GM10847 (cell line): Measurements from ENCODE around the gene RHOD.

Source experiments
- POLR2A ChIP-seq: IDR thresholded peaks from 2 replicates; pipeline ENCODE4 v1.6.1; 2011; ENCODE audit not compliant: insufficient read length; ENCODE audit errors: extremely low read depth

RHOD gene, protein sequence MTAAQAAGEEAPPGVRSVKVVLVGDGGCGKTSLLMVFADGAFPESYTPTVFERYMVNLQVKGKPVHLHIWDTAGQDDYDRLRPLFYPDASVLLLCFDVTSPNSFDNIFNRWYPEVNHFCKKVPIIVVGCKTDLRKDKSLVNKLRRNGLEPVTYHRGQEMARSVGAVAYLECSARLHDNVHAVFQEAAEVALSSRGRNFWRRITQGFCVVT

DNA sequence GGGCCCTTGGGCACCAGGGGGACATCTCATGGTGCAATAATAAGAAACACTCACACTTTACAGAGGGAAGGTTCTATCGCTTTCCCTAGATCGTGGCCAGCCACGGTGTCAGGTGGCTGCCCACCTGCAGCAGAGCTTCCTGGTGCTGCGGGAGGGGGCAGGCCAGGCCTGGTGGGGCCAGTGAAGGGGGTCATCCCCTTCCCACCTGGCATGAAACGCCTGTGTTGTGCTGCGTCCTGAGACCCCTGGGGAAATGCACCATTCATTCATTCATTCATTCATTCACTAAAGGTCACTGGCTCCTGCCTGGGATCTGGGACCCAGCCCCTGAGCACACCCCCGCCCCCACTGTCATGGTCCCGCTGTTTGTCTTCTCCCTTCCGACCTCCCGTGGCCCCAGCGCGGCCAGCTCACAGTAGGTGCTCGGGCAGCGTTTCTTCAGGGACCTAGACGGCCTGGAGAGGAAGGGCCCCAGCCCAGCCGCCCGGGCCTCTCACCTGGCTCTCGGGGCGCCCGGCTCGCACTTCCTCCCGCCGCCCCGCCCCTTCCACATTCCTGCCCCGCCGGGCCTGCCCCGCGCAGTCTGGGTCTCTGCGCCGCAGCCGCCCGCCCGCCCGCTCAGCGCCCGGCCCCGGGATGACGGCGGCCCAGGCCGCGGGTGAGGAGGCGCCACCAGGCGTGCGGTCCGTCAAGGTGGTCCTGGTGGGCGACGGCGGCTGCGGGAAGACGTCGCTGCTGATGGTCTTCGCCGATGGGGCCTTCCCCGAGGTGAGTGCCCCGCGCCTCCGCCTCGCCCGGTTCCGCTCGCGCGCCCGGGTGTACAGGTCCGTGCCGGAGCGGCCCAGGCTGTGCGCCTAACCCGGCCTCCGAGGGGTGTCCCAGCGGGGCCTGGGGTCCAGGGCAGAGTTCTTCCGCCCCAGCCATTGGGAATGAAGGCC, at the start of gene RHOD:
TSS of gene RHOD (plus strand) at position 581 of the 938 bp plus-strand sequence. CDS start at position 637, 56 bp downstream.
- TF ChIP-seq POLR2A, result no peak

DNA sequence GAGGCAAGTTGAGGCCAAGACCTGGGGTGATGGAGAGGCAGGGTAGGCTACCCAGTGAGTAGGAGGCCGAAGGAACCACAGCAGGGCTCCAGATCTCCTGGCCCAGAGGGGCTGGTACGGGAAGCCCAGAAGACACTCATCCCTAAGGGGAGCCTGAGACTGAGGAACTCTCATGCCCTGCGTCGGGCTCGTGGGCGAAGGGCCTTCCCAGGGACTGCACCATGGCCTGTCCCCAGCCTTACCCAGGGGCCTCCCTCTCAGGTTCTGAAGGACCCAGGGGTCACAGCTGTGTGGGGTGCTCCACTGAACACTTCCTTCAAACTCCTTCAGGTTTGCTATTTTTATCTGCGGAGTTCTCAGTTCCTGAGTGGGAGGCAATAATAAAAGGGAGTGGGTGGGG, 49.5 kb upstream of the RHOD start:
- TF ChIP-seq POLR2A, result no peak

DNA sequence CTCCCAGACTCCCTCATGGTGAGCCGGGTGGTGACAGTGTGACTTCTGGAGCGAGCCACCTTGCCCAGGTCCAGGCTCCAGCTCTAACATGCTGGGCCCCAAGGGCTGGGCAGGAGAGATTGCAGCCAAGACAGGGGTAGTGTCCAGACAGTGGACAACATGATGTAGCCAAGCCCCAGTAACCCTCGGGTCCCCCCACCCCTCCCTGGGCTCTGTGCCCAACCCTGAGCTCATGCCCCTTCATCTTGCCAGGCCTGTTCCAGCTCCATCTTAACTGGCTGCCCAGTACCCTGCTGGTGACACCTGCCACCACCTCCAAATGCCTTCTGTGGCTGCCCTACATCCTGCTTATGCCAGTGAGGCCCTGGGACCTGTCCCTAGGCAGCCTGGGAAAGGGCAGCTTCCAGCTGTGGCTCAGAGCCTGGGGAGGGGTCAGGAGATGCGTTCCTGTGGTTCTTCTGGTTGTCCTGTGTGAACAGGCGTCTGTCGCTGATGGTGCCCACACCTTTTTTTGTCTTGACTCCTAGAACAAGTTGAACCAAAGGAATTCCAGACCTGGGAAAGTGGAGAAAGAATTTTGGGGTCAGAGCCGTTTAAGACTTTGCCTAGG, 46.2 kb upstream of the RHOD start:
- TF ChIP-seq POLR2A, result no peak

DNA sequence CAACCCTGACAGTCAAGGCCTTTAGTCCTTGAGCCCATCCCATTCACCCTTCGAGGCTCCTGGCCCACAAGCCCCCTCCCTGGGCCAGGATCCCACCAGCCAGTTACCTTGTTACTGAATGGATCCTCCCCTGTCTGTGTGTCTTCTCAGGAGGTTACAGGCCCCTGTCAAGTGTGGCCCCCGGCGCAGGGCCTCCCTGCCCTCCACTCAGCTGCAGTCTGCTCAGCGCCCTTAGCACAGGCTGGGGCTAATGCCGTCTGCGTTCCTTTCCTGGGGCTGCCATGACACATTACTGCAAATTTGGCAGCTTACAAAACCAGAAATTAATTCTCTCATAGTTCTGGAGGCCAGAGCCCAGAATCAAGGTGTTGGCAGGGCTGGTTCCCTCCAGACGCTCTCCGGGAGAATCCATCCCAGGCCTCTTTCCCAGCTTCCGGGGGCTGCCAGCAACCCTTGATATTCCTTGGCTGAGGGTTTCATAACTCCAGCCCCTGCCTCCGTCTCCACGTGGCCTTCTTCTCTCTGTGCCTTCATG, 43.1 kb upstream of the RHOD start:
- TF ChIP-seq POLR2A, result no peak

DNA sequence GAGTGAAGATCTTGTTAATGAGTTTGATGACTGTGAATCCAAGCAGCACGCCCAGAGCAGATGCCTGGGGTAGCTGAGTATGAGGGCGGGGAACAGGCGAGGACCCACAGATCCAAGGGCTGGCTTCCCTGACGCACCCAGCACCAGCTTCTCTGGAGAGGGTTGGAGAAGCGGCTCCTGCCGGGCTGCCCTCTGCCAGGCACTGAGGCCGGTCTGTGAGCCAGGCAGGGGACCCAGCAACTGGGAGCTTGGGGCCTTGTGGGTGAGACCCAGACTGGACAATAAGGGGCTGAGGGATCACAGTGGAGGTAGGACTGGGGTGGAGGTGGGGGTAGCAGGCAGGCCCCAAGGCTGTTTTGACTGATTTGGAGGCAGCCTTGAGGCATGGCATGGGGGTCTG, 42.3 kb upstream of the RHOD start:
- no peak for TF ChIP-seq POLR2A

DNA sequence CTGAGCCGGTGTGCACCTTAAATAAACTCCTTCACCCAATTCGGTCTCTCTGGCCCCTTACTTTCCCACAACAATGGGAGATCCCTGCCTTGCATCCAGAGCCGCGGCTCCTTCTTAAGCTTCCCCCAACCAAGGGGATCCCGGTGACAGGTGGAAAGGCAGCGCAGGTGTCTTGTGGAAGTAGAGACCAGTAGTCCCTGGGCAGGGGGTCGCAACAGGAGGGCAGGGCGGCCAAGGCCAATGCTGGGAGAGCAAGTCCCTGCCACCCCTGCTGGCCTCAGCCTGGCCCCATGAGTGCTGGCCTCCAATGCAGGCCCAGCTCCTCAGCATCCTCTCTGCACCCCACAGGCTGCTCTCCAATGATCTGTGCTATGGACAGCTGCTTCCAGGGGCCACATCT, 41.6 kb upstream of the RHOD start:
- TF ChIP-seq POLR2A, result no peak

DNA sequence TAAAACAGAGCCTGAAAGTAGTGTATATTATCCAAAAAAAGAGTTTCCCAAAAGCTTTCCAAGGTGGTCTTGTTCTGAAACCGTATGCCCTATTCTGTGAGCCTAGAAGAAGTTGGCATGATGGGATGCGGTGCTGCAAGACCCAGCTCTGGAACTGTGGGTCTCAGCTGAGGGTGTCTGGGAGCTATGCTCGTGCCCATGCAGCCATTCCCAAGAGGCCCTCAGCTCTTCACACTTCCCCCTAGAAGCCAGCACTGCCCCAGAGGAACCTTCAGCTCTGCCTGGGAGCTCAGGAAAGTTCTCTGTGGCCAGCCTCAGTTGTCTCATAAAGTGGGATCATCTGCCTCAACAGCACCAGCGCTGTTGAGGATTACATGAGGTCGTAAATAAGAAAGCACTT, 40.1 kb upstream of the RHOD start:
- no peak for TF ChIP-seq POLR2A

DNA sequence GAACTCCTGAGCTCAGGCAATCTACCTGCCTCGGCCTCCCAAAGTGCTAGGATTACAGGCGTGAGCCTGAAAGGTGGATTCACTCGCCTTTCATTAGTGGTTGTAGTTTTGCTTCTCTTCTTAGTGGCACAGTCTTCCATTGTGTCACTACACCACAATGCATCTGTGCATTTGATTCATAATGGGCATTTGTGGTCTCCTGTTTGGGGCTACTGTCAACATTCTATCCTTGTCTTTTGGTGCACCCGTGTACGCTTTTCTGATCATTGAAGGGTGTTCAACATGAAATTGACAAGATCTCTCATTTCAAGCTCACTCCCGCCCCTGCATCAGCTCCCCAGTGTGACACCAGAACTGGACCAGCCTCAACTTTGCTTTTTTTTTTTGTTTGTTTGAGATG, 35.7 kb upstream of the RHOD start:
- no peak for TF ChIP-seq POLR2A

DNA sequence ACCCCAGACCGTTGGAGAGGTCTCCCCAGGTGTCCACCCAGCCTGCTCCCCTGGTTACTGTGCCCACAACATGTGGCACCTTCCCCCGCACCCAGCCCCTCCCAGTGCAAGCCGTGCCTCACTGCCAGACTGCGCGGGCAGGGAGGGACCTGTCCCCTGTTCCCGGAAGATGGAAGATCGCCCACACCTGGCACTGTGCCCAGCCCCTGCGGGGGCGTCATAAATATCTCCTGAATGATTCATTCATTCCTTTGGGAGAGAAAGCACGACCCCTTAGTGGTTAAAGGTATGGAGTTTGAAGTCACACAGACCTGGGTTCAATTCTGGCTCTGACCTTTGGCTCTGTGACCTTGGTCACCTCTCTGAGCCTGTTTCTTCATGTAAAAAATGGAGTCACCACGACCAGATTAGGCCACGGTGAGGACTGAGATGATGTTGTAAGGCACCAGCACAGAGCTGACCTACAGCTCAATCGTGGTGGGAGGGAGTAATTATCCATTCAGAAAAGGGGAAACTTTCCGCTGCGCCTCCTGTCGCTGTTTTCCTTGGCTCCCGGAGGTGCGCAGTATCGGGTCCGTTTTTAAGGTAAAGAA, 34.2 kb upstream of the RHOD start:
- no peak for TF ChIP-seq POLR2A

DNA sequence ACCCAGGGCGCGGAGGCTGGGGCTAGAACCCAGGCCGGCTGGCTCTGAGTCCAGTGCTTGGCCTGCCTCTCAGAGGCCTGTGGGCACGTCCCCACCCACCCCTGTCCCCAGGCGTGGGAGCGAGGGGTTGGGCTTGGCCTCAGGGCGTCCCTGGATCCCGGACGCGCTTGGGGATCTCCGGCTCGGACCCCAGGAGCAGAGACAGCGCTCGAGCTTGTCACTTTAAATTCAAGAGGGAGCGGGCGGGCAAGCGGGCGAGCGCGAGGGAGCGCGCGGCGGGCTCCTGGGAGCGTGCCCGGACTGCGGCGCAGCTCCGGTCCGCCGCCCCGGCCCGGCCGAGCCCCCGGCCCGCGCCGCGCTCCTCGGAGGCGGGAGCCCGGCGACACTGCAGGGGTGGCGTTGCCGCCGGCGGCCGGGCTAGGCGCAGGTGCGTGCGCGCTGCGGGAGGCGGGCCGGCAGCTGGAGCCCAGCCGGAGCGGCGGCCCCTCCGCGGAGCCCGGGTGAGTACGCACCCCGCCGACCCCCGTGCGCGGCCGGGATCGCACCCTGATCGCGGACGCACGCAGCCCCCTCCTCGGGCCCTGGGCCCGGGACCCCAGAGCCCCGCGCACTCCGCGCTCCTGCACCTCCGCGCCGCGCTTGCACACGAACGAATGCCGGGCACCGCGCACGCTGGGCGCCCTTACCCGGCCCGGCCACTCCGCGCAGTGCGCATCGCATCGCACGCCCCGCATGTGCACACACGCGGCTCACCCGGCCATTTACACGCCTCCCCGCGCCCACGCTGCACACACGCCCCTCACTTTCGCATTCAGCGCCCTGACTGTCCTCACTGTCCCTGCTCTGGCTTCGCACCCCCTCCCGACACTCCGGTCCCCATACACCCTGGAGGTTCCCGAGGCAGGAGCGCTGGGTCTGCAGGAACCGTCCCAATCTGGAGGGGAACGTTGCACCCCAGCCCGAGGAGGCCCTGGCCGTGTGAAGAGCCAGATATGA, 33.4 kb upstream of the RHOD start, which contains the start of gene SYT12:
TSS of gene SYT12 (plus strand) at position 174 of the 996 bp plus-strand sequence. CDS start 7,011 bp downstream, outside the sequence.
- TF ChIP-seq POLR2A, result no peak

DNA sequence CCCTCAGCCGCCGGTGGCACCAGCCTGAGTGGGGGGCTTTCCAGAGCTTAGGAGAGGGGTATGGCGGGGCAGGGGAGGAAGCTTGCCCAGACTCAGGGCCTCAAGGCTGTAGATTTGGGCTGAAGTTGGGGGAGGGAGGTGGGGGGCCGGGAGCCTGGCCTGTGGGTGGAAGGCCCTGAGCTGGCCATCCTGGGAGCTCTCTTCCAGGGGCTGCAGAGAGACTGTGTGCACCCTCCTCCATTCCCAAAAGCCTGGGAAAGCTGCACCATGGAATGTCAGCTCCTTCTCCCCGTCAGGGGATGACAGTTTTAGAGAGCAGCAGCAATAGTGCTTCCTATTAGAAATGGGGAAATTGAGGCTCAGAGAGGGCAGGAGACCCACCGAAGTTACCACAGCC, 32.7 kb upstream of the RHOD start:
- no peak for TF ChIP-seq POLR2A

DNA sequence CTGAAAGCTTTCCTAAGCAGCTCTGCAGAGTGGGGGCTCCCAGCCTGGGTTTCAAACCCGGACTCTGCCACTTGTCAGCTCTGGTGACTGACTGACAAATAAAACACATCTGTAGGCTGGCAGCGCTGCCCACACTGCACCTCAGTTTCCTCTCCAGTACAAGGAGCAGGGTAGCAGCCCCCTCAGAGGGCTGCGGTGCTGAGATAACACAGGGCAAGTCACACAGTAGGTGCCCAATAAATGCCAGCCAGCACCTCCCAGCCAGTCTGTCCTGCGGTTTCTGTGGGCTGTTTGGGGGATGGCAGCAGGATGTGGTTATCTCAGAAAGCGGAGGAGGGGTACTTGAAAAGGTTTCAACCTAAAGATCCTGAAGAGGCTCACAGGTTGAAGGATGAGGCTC, 32.2 kb upstream of the RHOD start:
- TF ChIP-seq POLR2A, result no peak

DNA sequence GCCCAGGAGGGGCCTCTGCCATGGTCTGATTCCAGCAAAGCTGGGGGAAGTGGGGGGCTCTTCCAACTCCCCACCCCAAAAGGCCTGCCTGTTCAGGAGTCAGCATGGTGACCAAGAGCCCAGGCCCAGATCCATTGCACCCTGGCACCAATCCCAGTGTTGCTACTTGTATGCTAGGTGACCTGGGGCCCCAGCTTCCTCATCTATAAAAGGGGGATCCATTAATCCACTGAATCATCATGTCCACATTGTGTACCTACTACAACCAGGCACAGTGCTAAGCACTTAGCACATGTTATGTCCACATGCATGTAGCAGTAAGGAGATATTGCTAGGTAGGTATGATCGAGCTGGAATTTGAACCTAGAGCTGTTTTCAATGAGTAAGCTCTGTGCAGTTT, 31.7 kb upstream of the RHOD start:
- TF ChIP-seq POLR2A, result no peak

DNA sequence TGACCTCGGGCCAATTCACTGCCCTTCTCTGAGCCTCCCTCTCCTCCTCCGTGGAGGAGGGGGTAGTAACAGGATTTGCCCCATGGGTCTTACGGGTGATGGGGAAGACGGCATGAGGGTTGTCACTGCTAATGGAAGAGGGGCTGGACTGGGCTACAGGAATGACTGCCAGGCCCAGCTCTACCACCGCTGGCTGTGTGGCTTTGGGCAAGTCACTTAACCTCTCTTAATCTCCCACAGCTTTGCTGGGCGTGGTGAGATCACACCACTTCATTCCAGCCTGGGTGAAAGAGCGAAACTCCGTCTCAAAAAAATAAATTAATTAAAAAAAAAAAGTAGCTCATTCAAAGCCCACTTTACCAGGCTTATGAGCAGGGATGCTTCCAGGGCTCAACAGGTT, 30.9 kb upstream of the RHOD start:
- no peak for TF ChIP-seq POLR2A
